HCT116 (cell line): ENCODE data around the gene ZIC4. TPM values are rescaled to one million over a fixed set of nuclear protein-coding genes. Genes with fewer than 3 reads are reported as not detected.

Source experiments
- ATAC-seq: fragments of 200-7000 bp; cut with Tn5 transposase; 2 replicates; pipeline ENCODE4 v1.9.1; 2020; ENCODE audit warnings: mild to moderate bottlenecking, moderate library complexity
- BruUV-seq: library from RNA; stranded (reverse); fragments of 400-500 nt; replicated peaks from 2 replicates; lab custom pipeline; 2021; lab: Mats Ljungman, UMichigan
- CTCF ChIA-PET: fragments of 300-600 bp; sonication (Branson Sonifier 250); formaldehyde crosslinking; loops from one replicate; lab custom pipeline; 2021; ENCODE audit warnings: antibody characterized with exemption; lab: Charles Lee
- POLR2A ChIA-PET: fragments of 300-600, 350-600 bp; sonication (Branson Sonifier 250); formaldehyde crosslinking; loops from one replicate; lab custom pipeline; 2021; ENCODE audit warnings: antibody characterized with exemption; lab: Charles Lee
- RAD21 ChIA-PET, 2 experiments: fragments of 300-600 bp; sonication (Branson Sonifier 250); formaldehyde crosslinking; loops; one replicate each; lab custom pipeline; 2023; ENCODE audit warnings: low total read pairs in 2 of 2; ENCODE audit not compliant: uncharacterized antibody in 2 of 2, unreplicated experiment in 2 of 2, low non-redundant PET in 1 of 2; lab: Charles Lee
- DNase-seq: peaks from one replicate; pipeline ENCODE4 v3.0.0-alpha.2; 2010; ENCODE audit warnings: low read depth, low spot score
- H2AFZ ChIP-seq: fragments of 200-600 bp; shearing (Covaris generic), sonication (generic); 2 replicates; pipeline ENCODE4 v1.6.1; 2017; ENCODE audit warnings: low read depth, mixed run types, mixed read lengths, antibody characterized with exemption, low read length; ENCODE audit not compliant: poor library complexity, severe bottlenecking
- H3K27ac ChIP-seq: 2 replicates; pipeline ENCODE4 v1.5.1; 2012; ENCODE audit warnings: low read depth, low read length
- H3K27me3 ChIP-seq: fragments of 200-600 bp; sonication (generic); 2 replicates; pipeline ENCODE4 v1.6.1; 2016; ENCODE audit warnings: mixed run types, low read length, mixed read lengths; ENCODE audit not compliant: insufficient read depth
- H3K36me3 ChIP-seq, 2 experiments: fragments of 200-500 bp in 1 of 2; fragments of 200-600 bp in 1 of 2; sonication (Bioruptor generic) in 1 of 2; sonication (generic) in 1 of 2; 2 replicates each; pipeline versions ENCODE4 v1.5.1 to v1.6.1; 2014 to 2016; ENCODE audit warnings: low read length in 2 of 2, inconsistent platforms in 1 of 2, mixed read lengths in 1 of 2, mixed run types in 1 of 2; ENCODE audit not compliant: insufficient read depth in 2 of 2, control insufficient read depth in 1 of 2
- H3K4me1 ChIP-seq, 2 experiments: fragments of 200-600 bp in 1 of 2; sonication (generic) in 1 of 2; 2 replicates each; pipeline versions ENCODE4 v1.5.1 to v1.6.1; 2012 to 2017; ENCODE audit warnings: low read length in 2 of 2, inconsistent platforms in 1 of 2, mild to moderate bottlenecking in 1 of 2, mixed read lengths in 1 of 2, mixed run types in 1 of 2, moderate library complexity in 1 of 2; ENCODE audit not compliant: insufficient read depth in 2 of 2, control insufficient read depth in 1 of 2
- H3K4me2 ChIP-seq: fragments of 200-600 bp; sonication (generic); 2 replicates; pipeline ENCODE4 v1.6.1; 2017; ENCODE audit warnings: mixed run types, low read length, mixed read lengths
- H3K4me3 ChIP-seq, 2 experiments: fragments of 200-600 bp in 1 of 2; sonication (generic) in 1 of 2; replicated peaks in 1 of 2; 2 replicates each; pipeline ENCODE4 v1.5.1; 2011 to 2016; ENCODE audit warnings: low read length in 2 of 2, control low read depth in 1 of 2, low read depth in 1 of 2, mild to moderate bottlenecking in 1 of 2, mixed read lengths in 1 of 2, mixed run types in 1 of 2
- H3K79me2 ChIP-seq: fragments of 200-600 bp; sonication (generic); 2 replicates; pipeline ENCODE4 v1.6.1; 2017; ENCODE audit warnings: mild to moderate bottlenecking, mixed run types, low read length, moderate library complexity, mixed read lengths; ENCODE audit not compliant: insufficient read depth
- H3K9ac ChIP-seq: fragments of 200-600 bp; sonication (generic); 2 replicates; pipeline ENCODE4 v1.6.1; 2016; ENCODE audit warnings: low read length, mixed read lengths
- H3K9me2 ChIP-seq: fragments of 200-600 bp; sonication (generic), shearing (Covaris generic); 2 replicates; pipeline ENCODE4 v1.6.1; 2017; ENCODE audit warnings: mixed run types, mild to moderate bottlenecking, moderate library complexity; ENCODE audit not compliant: insufficient read depth
- H3K9me3 ChIP-seq, 2 experiments: fragments of 200-500 bp in 1 of 2; fragments of 200-600 bp in 1 of 2; sonication (Bioruptor generic) in 1 of 2; sonication (generic) in 1 of 2; 2 replicates each; pipeline ENCODE4 v1.6.1; 2014 to 2017; ENCODE audit warnings: low read length in 2 of 2, mixed read lengths in 2 of 2, inconsistent platforms in 1 of 2, low read depth in 1 of 2, mild to moderate bottlenecking in 1 of 2, mixed run types in 1 of 2, moderate library complexity in 1 of 2; ENCODE audit not compliant: control insufficient read depth in 1 of 2, insufficient read depth in 1 of 2
- H4K20me1 ChIP-seq: fragments of 200-600 bp; sonication (generic), shearing (Covaris generic); 2 replicates; pipeline ENCODE4 v1.6.1; 2017; ENCODE audit warnings: mixed run types, mild to moderate bottlenecking, moderate library complexity; ENCODE audit not compliant: insufficient read depth
- ATF3 ChIP-seq: IDR thresholded peaks from 2 replicates; pipeline ENCODE4 v1.6.1; 2012
- CBX3 ChIP-seq: IDR thresholded peaks from 2 replicates; pipeline ENCODE4 v1.6.1; 2012; ENCODE audit warnings: low read depth
- CEBPB ChIP-seq: IDR thresholded peaks from 2 replicates; pipeline ENCODE4 v1.6.1; 2012; ENCODE audit warnings: low read depth
- CTCF ChIP-seq, 3 experiments: fragments of 200-600 bp in 1 of 3; sonication (generic) in 1 of 3; IDR thresholded peaks in 2 of 3; conservative IDR thresholded peaks in 1 of 3; 2 replicates each; pipeline ENCODE4 v1.5.1; 2012 to 2017; ENCODE audit warnings: low read depth in 2 of 3, low read length in 2 of 3, antibody characterized with exemption in 1 of 3, borderline replicate concordance in 1 of 3, control low read depth in 1 of 3, mild to moderate bottlenecking in 1 of 3, mixed read lengths in 1 of 3, mixed run types in 1 of 3, moderate library complexity in 1 of 3; ENCODE audit not compliant: insufficient read depth in 1 of 3
- ELF1 ChIP-seq: IDR thresholded peaks from 2 replicates; pipeline ENCODE4 v1.6.1; 2012; ENCODE audit warnings: low read depth, borderline replicate concordance
- FOSL1 ChIP-seq: IDR thresholded peaks from 2 replicates; pipeline ENCODE4 v1.6.1; 2012; ENCODE audit warnings: low read depth
- JUND ChIP-seq: IDR thresholded peaks from 2 replicates; pipeline ENCODE4 v1.6.1; 2012
- MAX ChIP-seq: IDR thresholded peaks from 2 replicates; pipeline ENCODE4 v1.6.1; 2012
- POLR2A ChIP-seq: IDR thresholded peaks from 2 replicates; pipeline ENCODE4 v1.7.0; 2011; ENCODE audit warnings: borderline replicate concordance; ENCODE audit not compliant: insufficient read depth, insufficient read length; ENCODE audit errors: extremely low read depth
- RAD21 ChIP-seq: IDR thresholded peaks from 2 replicates; pipeline ENCODE4 v1.6.1; 2012; ENCODE audit warnings: low read depth, mild to moderate bottlenecking
- REST ChIP-seq: IDR thresholded peaks from 2 replicates; pipeline ENCODE4 v1.6.1; 2012; ENCODE audit warnings: low read depth
- SRF ChIP-seq: IDR thresholded peaks from 2 replicates; pipeline ENCODE4 v1.6.1; 2012; ENCODE audit warnings: low read depth
- TCF7L2 ChIP-seq: IDR thresholded peaks from 2 replicates; pipeline ENCODE4 v1.7.0; 2011; ENCODE audit warnings: borderline replicate concordance, inconsistent platforms; ENCODE audit not compliant: insufficient read depth, insufficient read length; ENCODE audit errors: extremely low read depth
- YY1 ChIP-seq: IDR thresholded peaks from 2 replicates; pipeline ENCODE4 v1.6.1; 2011; ENCODE audit warnings: low read length, low read depth, moderate library complexity, mild to moderate bottlenecking; ENCODE audit not compliant: insufficient replicate concordance; ENCODE audit errors: extremely low read depth
- ZFX ChIP-seq: fragments of 450-650 bp; IDR thresholded peaks from 2 replicates; pipeline ENCODE4 v1.6.1; 2017
- ZNF274 ChIP-seq: fragments of 200-500 bp; sonication (Bioruptor generic); IDR thresholded peaks from 2 replicates; pipeline ENCODE4 v1.6.1; 2014; ENCODE audit warnings: mild to moderate bottlenecking, low read depth, low read length, inconsistent platforms
- intact Hi-C: fragments of 100-400 bp; cut with micrococcal nuclease; formaldehyde crosslinking; loops from 2 replicates; pipeline ENCODE4 v1.10.0; 2022
- total RNA-seq: library from RNA; stranded (reverse); gene quantifications from one replicate; pipeline ENCODE4 v1.2.1, GENCODE V29; 2021; ENCODE audit not compliant: unreplicated experiment

The ZIC4 gene
- total RNA-seq, 1 experiment from 2014 or later = not detected

- no peaks in the 10 kb centered on the region for H3K79me2 ChIP-seq
- H3K9me3 ChIP-seq = no peaks in the 10 kb centered on the region
- ChIA-PET RAD21 (no interaction called here), CTCF (no interaction called here), POLR2A (no interaction called here)
- no peaks in the 10 kb centered on the region for H4K20me1 ChIP-seq
- TF ChIP-seq MAX (no peak), FOSL1 (no peak), CEBPB (no peak), CBX3 (no peak), POLR2A (no peak)
- ATAC-seq (no peak), DNase-seq (no peak)
- BruUV-seq = no TSS peak
- H3K36me3 ChIP-seq = no peaks in the 10 kb centered on the region
- no peak overlapping the region for H3K27ac ChIP-seq
- no peaks in the 10 kb centered on the region for H3K9me2 ChIP-seq
- H3K4me3 ChIP-seq = no peak overlapping the region
- no peaks in the 10 kb centered on the region for H3K4me1 ChIP-seq
- intact Hi-C loops = no loop called here
- no peak overlapping the region for H3K9ac ChIP-seq
- H2AFZ ChIP-seq = no peak overlapping the region
- no peaks in the 10 kb centered on the region for H3K27me3 ChIP-seq
- no peak overlapping the region for H3K4me2 ChIP-seq
Observed at GRCh38 chr3:147449669-147450068, 43.3 kb upstream of the ZIC4 start.

- no peaks in the 10 kb centered on the region for H3K4me1 ChIP-seq
- no peaks in the 10 kb centered on the region for H3K27me3 ChIP-seq
- H3K4me3 ChIP-seq = no peak overlapping the region
- H3K4me2 ChIP-seq = no peak overlapping the region
- BruUV-seq = no TSS peak
- POLR2A ChIA-PET = no interaction called here
- H3K9ac ChIP-seq = no peak overlapping the region
- RAD21 ChIA-PET = no interaction called here
- H3K9me2 ChIP-seq = no peaks in the 10 kb centered on the region
- no peaks in the 10 kb centered on the region for H4K20me1 ChIP-seq
- H3K79me2 ChIP-seq = no peaks in the 10 kb centered on the region
- no peaks in the 10 kb centered on the region for H3K9me3 ChIP-seq
- no peaks in the 10 kb centered on the region for H3K36me3 ChIP-seq
- CTCF ChIA-PET = no interaction called here
- intact Hi-C loops = no loop called here
- H3K27ac ChIP-seq = no peak overlapping the region
- TF ChIP-seq FOSL1 (no peak), CBX3 (no peak), CTCF (IDR thresholded peaks at IDR 0.05 in 2 of 3, conservative IDR thresholded peaks at IDR 0.05 in 1 of 3; ENCODE audit: borderline replicate concordance in 1 of 3, insufficient read depth in 1 of 3, low read depth in 2 of 3, low read length in 2 of 3) (no peak), POLR2A (no peak), ELF1 (no peak), TCF7L2 (no peak), ZFX (no peak), ATF3 (no peak), REST (no peak), JUND (no peak), YY1 (no peak), SRF (no peak), CEBPB (no peak), ZNF274 (no peak), RAD21 (no peak)
- H2AFZ ChIP-seq = no peak overlapping the region
- DNase-seq = no peak
- ATAC-seq = no peak
Observed at GRCh38 chr3:147447224-147447623, 40.9 kb upstream of the ZIC4 start.
